Stimulated activated CD8-positive, alpha-beta memory T cell treated with anti-CD3 and anti-CD28 coated beads, Interleukin-2, amount 100 ng/mL, for 1 hour (primary cell): ENCODE data around the gene UTS2B.
"Not testable (repeated sequence)": the region's sequence is repeated elsewhere in the genome, so short reads cannot be mapped to it uniquely, and the experiment has no call there.

Source experiments
- DNase-seq, 2 donors: peaks; one replicate each; pipeline ENCODE4 v3.0.0-alpha.2; 2020; ENCODE audit warnings: low read depth in 2 of 2

Gene UTS2B

GRCh38 chr3:191280111-191280510, 50.2 kb downstream of the UTS2B start:
- DNase-seq: no peak

GRCh38 chr3:191275751-191276150, 54.6 kb downstream of the UTS2B start:
- no peak for DNase-seq

- not testable (repeated sequence) for DNase-seq
Observed at GRCh38 chr3:191275244-191275643, 55.1 kb downstream of the UTS2B start.

GRCh38 chr3:191269289-191270085, 60.8 kb downstream of the UTS2B start:
- no peak for DNase-seq

GRCh38 chr3:191268737-191269136, 61.6 kb downstream of the UTS2B start:
- DNase-seq: no peak

GRCh38 chr3:191263850-191264249, 66.5 kb downstream of the UTS2B start:
- no peak for DNase-seq

- DNase-seq: no peak
Observed at GRCh38 chr3:191263365-191263764, 67.0 kb downstream of the UTS2B start.

GRCh38 chr3:191262650-191263049, 67.7 kb downstream of the UTS2B start:
- DNase-seq: no peak

GRCh38 chr3:191261304-191261638, 69.1 kb downstream of the UTS2B start:
- DNase-seq: no peak

- no peak for DNase-seq
Observed at GRCh38 chr3:191260431-191261303, 69.7 kb downstream of the UTS2B start.

- no peak for DNase-seq
Observed at GRCh38 chr3:191259486-191259885, 70.8 kb downstream of the UTS2B start.

- no peak for DNase-seq
Observed at GRCh38 chr3:191257286-191257685, 73.0 kb downstream of the UTS2B start.

GRCh38 chr3:191256405-191256804, 73.9 kb downstream of the UTS2B start:
- DNase-seq: no peak

- no peak for DNase-seq
Observed at GRCh38 chr3:191255156-191255555, 75.2 kb downstream of the UTS2B start.

- no peak for DNase-seq
Observed at GRCh38 chr3:191254098-191254873, 76.0 kb downstream of the UTS2B start.

- no peak for DNase-seq
Observed at GRCh38 chr3:191253089-191253799, 77.1 kb downstream of the UTS2B start.

- no peak for DNase-seq
Observed at GRCh38 chr3:191246630-191247029, 83.7 kb downstream of the UTS2B start.

- not testable (repeated sequence) for DNase-seq
Observed at GRCh38 chr3:191246034-191246433, 84.3 kb downstream of the UTS2B start.

GRCh38 chr3:191244242-191244867, 86.0 kb downstream of the UTS2B start:
- DNase-seq: no peak

GRCh38 chr3:191240486-191240885, 89.8 kb downstream of the UTS2B start:
- no peak for DNase-seq

GRCh38 chr3:191239407-191240031, 90.8 kb downstream of the UTS2B start:
- DNase-seq: no peak
